ENCODE measurements around the gene CDC42BPG.

CDC42BPG gene

DNA sequence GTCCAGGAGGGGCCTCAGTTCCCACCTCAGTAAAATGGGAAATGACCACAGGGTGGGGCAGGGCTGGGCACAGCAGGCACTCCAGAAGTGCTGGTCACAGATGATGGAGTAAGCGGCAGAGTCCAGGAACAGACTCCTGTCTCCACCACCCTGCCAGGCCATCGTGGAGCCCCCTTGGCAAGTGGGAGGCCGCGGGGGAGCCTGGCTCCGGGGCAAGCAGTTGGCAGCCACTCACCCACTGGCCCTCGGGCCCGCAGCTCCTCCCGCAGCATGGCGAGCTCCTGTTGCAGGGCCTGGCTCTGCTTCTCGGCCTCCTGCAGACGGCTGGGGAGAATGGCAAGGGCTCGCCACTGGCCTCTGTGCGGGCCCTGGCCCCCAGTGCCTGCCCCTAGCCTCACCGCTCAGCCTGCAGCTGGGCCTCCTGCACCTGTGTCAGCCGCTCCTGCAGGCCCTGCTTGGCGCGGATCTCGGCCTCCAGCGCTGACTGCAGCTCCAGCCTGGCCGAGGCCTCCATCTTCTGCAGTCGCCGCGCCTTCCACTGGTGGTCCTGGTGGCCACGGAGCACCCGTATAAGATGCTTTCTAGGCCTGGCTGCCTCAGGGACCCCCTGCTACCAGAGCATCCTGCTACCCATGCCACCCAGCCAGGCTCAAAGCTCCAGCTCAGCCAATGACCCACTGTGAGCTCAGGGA, 10.3 kb downstream of the CDC42BPG start:
- Histone ChIP-seq H3K4me2 (ENCODE audit: low read depth, low read length, poor library complexity, severe bottlenecking) (no peak overlapping the region), H3K9ac (ENCODE audit: low read depth, low read length, poor library complexity, severe bottlenecking) (no peak overlapping the region), H3K9me2 (replicated peaks; ENCODE audit: low read depth, low read length) (no peaks in the 10 kb centered on the region), H3K4me1 (ENCODE audit: insufficient read depth, low read length, poor library complexity, severe bottlenecking) (peaks cover 6% of the 10 kb centered on the region), H3K79me2 (ENCODE audit: insufficient read depth, low read length) (no peaks in the 10 kb centered on the region), H3K4me3 (ENCODE audit: low read length, poor library complexity, severe bottlenecking) (no peak overlapping the region), H3K27me3 (ENCODE audit: insufficient read depth, low read length, poor library complexity, severe bottlenecking) (no peaks in the 10 kb centered on the region), H3K36me3 (ENCODE audit: insufficient read depth, low read length) (no peaks in the 10 kb centered on the region), H2AFZ (ENCODE audit: low read length) (no peak overlapping the region), H3F3A (ENCODE audit: low read depth) (no peaks in the 10 kb centered on the region), H3K9me3 (ENCODE audit: insufficient read depth, low read depth, low read length) (no peaks in the 10 kb centered on the region), H4K20me1 (ENCODE audit: insufficient read depth, low read length, poor library complexity, severe bottlenecking) (no peaks in the 10 kb centered on the region)
- TF ChIP-seq, protein P1, sequence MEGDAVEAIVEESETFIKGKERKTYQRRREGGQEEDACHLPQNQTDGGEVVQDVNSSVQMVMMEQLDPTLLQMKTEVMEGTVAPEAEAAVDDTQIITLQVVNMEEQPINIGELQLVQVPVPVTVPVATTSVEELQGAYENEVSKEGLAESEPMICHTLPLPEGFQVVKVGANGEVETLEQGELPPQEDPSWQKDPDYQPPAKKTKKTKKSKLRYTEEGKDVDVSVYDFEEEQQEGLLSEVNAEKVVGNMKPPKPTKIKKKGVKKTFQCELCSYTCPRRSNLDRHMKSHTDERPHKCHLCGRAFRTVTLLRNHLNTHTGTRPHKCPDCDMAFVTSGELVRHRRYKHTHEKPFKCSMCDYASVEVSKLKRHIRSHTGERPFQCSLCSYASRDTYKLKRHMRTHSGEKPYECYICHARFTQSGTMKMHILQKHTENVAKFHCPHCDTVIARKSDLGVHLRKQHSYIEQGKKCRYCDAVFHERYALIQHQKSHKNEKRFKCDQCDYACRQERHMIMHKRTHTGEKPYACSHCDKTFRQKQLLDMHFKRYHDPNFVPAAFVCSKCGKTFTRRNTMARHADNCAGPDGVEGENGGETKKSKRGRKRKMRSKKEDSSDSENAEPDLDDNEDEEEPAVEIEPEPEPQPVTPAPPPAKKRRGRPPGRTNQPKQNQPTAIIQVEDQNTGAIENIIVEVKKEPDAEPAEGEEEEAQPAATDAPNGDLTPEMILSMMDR (conservative IDR thresholded peaks at IDR 0.05; ENCODE audit: low read length), result no peak
- no peak for TF ChIP-seq EZH2phosphoT487 (IDR thresholded peaks at IDR 0.05; ENCODE audit: borderline replicate concordance)

DNA sequence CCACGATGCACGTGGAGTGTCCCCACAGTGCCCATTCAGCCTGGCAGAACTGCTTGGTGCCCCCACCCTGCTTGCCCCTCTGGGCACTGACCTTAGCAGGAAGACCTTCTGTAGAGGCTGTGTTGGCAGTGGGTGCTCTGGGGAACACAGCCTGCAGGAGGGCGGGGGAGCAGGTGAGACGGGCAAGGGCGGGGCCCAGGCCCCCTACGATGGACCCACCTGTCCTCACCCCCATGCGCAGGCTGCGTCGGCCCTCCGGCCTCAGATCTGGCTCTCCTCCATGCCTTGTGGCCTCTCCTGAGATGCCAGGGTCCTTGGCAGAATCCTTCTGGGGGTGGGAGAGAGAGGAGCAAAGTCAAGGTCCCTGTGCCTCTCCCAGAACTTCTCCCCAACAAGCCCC, 10.9 kb downstream of the CDC42BPG start:
- no peaks in the 10 kb centered on the region for H3K9me2 ChIP-seq (replicated peaks; ENCODE audit: low read depth, low read length)
- H3K9ac ChIP-seq (ENCODE audit: low read depth, low read length, poor library complexity, severe bottlenecking), result no peak overlapping the region
- no peak overlapping the region for H3K4me2 ChIP-seq (ENCODE audit: low read depth, low read length, poor library complexity, severe bottlenecking)
- no peaks in the 10 kb centered on the region for H3K27me3 ChIP-seq (ENCODE audit: insufficient read depth, low read length, poor library complexity, severe bottlenecking)
- no peak overlapping the region for H2AFZ ChIP-seq (ENCODE audit: low read length)
- no peaks in the 10 kb centered on the region for H3K9me3 ChIP-seq (ENCODE audit: insufficient read depth, low read depth, low read length)
- H3F3A ChIP-seq (ENCODE audit: low read depth), result no peaks in the 10 kb centered on the region
- H3K4me1 ChIP-seq (ENCODE audit: insufficient read depth, low read length, poor library complexity, severe bottlenecking), result peaks cover 6% of the 10 kb centered on the region
- no peaks in the 10 kb centered on the region for H3K36me3 ChIP-seq (ENCODE audit: insufficient read depth, low read length)
- no peaks in the 10 kb centered on the region for H3K79me2 ChIP-seq (ENCODE audit: insufficient read depth, low read length)
- TF ChIP-seq, protein P1 (conservative IDR thresholded peaks at IDR 0.05; ENCODE audit: low read length), result no peak
- TF ChIP-seq EZH2phosphoT487 (IDR thresholded peaks at IDR 0.05; ENCODE audit: borderline replicate concordance), result no peak
- H3K4me3 ChIP-seq (ENCODE audit: low read length, poor library complexity, severe bottlenecking), result no peak overlapping the region
- H4K20me1 ChIP-seq (ENCODE audit: insufficient read depth, low read length, poor library complexity, severe bottlenecking), result no peaks in the 10 kb centered on the region

DNA sequence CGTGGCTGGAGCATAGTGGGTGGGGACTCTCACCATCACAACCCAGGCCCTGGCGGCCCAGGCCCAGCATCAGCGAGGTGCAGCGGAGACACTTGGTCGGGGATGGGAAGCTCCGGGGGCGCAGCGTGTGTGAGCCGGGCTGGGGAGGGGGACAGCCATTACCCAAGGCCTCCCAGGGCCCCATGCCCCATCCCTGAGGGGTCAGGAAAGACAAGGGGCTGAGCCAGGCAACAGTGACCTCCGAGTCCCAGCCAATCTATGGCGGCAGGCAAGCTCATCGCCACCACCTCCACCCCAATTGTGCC, 11.3 kb downstream of the CDC42BPG start:
- no peak for TF ChIP-seq EZH2phosphoT487 (IDR thresholded peaks at IDR 0.05; ENCODE audit: borderline replicate concordance)
- TF ChIP-seq, protein P1 (conservative IDR thresholded peaks at IDR 0.05; ENCODE audit: low read length), result no peak
- H3K4me1 ChIP-seq (ENCODE audit: insufficient read depth, low read length, poor library complexity, severe bottlenecking), result peaks cover 6% of the 10 kb centered on the region
- no peak overlapping the region for H3K4me3 ChIP-seq (ENCODE audit: low read length, poor library complexity, severe bottlenecking)
- no peak overlapping the region for H2AFZ ChIP-seq (ENCODE audit: low read length)
- no peak overlapping the region for H3K4me2 ChIP-seq (ENCODE audit: low read depth, low read length, poor library complexity, severe bottlenecking)
- no peaks in the 10 kb centered on the region for H3K9me3 ChIP-seq (ENCODE audit: insufficient read depth, low read depth, low read length)
- no peaks in the 10 kb centered on the region for H3K36me3 ChIP-seq (ENCODE audit: insufficient read depth, low read length)
- H3K9me2 ChIP-seq (replicated peaks; ENCODE audit: low read depth, low read length), result no peaks in the 10 kb centered on the region
- no peak overlapping the region for H3K9ac ChIP-seq (ENCODE audit: low read depth, low read length, poor library complexity, severe bottlenecking)
- no peaks in the 10 kb centered on the region for H4K20me1 ChIP-seq (ENCODE audit: insufficient read depth, low read length, poor library complexity, severe bottlenecking)
- no peaks in the 10 kb centered on the region for H3K79me2 ChIP-seq (ENCODE audit: insufficient read depth, low read length)
- H3F3A ChIP-seq (ENCODE audit: low read depth), result no peaks in the 10 kb centered on the region
- H3K27me3 ChIP-seq (ENCODE audit: insufficient read depth, low read length, poor library complexity, severe bottlenecking), result no peaks in the 10 kb centered on the region
